Measurements from ENCODE around the gene LAMA2.

LAMA2 gene

DNA sequence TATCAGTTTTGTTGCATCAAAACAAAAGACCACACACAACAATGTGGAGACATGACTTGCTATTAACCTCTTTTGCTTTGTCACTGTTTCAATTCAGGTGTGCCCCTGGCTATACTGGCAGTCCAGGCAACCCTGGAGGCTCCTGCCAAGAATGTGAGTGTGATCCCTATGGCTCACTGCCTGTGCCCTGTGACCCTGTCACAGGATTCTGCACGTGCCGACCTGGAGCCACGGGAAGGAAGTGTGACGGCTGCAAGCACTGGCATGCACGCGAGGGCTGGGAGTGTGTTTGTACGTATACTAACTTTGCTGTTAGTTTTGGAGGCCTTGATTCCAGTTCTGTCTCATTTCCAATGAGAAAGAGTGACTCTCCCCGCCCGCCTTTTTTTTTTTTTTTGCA, 470.1 kb downstream of the LAMA2 start:
- no peak for DNase-seq
- H3K27ac ChIP-seq = no peak overlapping the region
- no peaks in the 10 kb centered on the region for H3K9me3 ChIP-seq (ENCODE audit: severe bottlenecking)
- H3K4me3 ChIP-seq (ENCODE audit: low read depth, low read length) = no peak overlapping the region
- no peaks in the 10 kb centered on the region for H3K27me3 ChIP-seq (ENCODE audit: insufficient read depth, low read depth, severe bottlenecking)
- TF ChIP-seq, protein P1, sequence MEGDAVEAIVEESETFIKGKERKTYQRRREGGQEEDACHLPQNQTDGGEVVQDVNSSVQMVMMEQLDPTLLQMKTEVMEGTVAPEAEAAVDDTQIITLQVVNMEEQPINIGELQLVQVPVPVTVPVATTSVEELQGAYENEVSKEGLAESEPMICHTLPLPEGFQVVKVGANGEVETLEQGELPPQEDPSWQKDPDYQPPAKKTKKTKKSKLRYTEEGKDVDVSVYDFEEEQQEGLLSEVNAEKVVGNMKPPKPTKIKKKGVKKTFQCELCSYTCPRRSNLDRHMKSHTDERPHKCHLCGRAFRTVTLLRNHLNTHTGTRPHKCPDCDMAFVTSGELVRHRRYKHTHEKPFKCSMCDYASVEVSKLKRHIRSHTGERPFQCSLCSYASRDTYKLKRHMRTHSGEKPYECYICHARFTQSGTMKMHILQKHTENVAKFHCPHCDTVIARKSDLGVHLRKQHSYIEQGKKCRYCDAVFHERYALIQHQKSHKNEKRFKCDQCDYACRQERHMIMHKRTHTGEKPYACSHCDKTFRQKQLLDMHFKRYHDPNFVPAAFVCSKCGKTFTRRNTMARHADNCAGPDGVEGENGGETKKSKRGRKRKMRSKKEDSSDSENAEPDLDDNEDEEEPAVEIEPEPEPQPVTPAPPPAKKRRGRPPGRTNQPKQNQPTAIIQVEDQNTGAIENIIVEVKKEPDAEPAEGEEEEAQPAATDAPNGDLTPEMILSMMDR (IDR thresholded peaks at IDR 0.05; ENCODE audit: low read depth, low read length) = no peak
- no peaks in the 10 kb centered on the region for H3K36me3 ChIP-seq

DNA sequence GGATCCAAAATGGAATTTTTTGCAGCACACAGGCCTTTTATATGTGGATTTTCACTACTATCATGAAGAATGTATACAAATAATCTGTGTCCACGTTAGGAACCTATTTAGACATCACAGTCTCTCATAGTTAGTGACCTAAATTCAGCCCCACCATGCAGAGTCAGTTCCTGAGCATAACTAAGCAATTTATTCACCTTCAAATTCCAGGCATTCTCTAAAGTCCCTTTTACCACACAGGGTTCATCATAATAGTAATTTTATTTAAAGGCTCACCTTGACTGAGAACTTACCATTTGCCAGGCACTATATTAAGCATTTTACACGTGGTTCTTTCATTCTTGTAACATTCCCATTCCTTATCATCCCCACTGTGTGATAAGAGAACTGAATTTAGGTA, 473.2 kb downstream of the LAMA2 start:
- no peaks in the 10 kb centered on the region for H3K36me3 ChIP-seq
- no peaks in the 10 kb centered on the region for H3K9me3 ChIP-seq (ENCODE audit: severe bottlenecking)
- no peaks in the 10 kb centered on the region for H3K27me3 ChIP-seq (ENCODE audit: insufficient read depth, low read depth, severe bottlenecking)
- TF ChIP-seq, protein P1 (IDR thresholded peaks at IDR 0.05; ENCODE audit: low read depth, low read length) = no peak
- no peak overlapping the region for H3K27ac ChIP-seq
- no peak for DNase-seq
- H3K4me3 ChIP-seq (ENCODE audit: low read depth, low read length) = no peak overlapping the region

DNA sequence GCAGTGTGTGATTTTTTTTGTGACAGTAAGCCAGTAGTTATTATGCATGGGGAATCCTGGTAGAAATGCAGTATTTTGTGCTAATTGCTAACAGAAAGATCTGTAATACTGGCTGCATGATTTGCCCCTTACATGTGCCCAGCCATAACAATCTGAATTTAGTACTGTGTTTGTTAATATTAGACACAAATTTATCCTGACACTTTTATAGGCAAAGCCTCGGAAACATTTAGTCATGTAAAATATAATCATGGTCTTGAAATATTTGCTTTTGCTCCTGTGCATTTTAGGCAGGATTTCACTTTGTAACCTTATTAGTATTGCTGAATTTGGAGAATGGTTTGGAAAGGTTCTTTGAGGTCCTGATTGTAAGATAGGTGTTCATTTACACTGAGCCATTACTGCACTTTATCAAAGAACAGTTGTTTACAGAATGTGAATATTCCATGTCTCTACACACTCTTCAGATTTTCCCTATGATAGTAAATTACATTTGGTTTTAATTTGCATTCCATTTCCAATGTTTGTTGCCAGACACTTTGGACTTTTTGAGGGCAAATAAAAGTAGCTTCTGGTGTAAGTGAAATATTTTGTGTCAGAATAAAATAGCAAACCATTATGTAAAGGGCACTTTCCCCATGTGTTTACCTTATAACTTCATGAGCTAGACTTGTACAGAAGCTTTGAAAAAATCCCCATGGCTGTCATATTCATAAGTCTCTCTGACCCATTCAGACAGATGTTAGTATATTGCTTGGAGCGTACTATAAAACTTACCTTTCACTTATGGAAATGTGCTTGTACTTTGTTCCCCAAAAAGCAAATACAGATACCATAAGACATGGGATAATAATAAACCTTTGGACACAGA, 477.1 kb downstream of the LAMA2 start:
- Histone ChIP-seq H3K27ac (no peak overlapping the region), H3K9me3 (ENCODE audit: severe bottlenecking) (no peaks in the 10 kb centered on the region), H3K36me3 (no peaks in the 10 kb centered on the region), H3K4me3 (ENCODE audit: low read depth, low read length) (no peak overlapping the region), H3K27me3 (ENCODE audit: insufficient read depth, low read depth, severe bottlenecking) (no peaks in the 10 kb centered on the region)
- no peak for DNase-seq
- TF ChIP-seq, protein P1 (IDR thresholded peaks at IDR 0.05; ENCODE audit: low read depth, low read length) = no peak

DNA sequence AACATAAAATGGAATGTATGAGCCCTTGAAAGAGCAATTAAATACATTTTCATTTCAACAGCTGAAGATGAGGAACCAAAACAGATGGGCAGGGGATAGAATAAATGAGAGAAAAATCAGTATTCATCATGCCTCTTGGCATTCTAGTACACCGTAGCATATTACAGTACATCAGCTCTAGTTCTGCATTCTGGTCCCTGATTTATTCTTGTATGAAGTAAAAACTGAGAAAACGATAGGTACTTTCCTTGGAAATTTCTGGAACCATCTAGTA, 477.7 kb downstream of the LAMA2 start:
- Histone ChIP-seq H3K27ac (no peak overlapping the region), H3K36me3 (no peaks in the 10 kb centered on the region), H3K9me3 (ENCODE audit: severe bottlenecking) (no peaks in the 10 kb centered on the region), H3K4me3 (ENCODE audit: low read depth, low read length) (no peak overlapping the region), H3K27me3 (ENCODE audit: insufficient read depth, low read depth, severe bottlenecking) (no peaks in the 10 kb centered on the region)
- DNase-seq = no peak
- TF ChIP-seq, protein P1 (IDR thresholded peaks at IDR 0.05; ENCODE audit: low read depth, low read length) = no peak

DNA sequence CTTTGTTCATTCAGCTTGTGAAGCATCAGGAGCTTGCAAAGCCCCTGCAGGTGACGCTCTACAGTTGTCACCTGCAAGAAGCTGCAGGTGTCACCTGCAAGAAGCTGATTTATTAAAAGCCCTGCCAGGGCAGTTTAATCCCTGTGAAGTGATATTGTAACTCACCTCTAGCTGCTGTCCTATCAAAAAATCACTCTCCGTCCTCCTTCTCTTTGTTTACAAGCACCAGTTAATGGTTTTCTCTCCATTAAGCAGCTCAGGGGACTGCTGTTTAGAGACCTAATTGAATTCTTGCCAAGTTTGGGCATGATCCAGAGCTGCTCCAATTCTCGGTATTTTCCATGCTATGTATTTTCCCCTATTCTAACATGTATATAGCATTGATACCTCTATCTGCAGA, 481.1 kb downstream of the LAMA2 start:
- no peaks in the 10 kb centered on the region for H3K27me3 ChIP-seq (ENCODE audit: insufficient read depth, low read depth, severe bottlenecking)
- no peaks in the 10 kb centered on the region for H3K36me3 ChIP-seq
- TF ChIP-seq, protein P1 (IDR thresholded peaks at IDR 0.05; ENCODE audit: low read depth, low read length) = no peak
- no peak overlapping the region for H3K4me3 ChIP-seq (ENCODE audit: low read depth, low read length)
- no peaks in the 10 kb centered on the region for H3K9me3 ChIP-seq (ENCODE audit: severe bottlenecking)
- no peak overlapping the region for H3K27ac ChIP-seq
- DNase-seq = no peak

DNA sequence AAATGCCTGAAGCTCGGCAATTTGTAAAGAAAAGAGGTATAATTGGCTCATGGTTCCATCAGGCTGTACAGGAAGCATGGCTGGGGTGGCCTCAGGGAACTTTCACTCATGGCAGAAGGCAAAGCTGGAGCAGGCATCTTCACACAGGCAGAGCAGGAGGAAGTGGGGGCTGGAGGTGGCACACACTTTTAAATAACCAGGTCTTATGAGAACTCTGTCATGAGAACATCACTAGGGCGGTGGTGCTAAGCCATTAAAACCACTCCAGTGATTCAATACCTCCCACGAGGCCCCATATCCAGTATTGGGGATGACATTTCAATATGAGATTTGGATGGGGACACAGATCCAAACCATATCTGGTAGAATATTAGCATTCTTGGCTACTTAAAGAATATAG, 481.8 kb downstream of the LAMA2 start:
- Histone ChIP-seq H3K9me3 (ENCODE audit: severe bottlenecking) (no peaks in the 10 kb centered on the region), H3K27ac (no peak overlapping the region), H3K4me3 (ENCODE audit: low read depth, low read length) (no peak overlapping the region), H3K36me3 (no peaks in the 10 kb centered on the region), H3K27me3 (ENCODE audit: insufficient read depth, low read depth, severe bottlenecking) (no peaks in the 10 kb centered on the region)
- TF ChIP-seq, protein P1 (IDR thresholded peaks at IDR 0.05; ENCODE audit: low read depth, low read length) = no peak
- DNase-seq = no peak

Data from WERI-Rb-1 (cell line).